Neuron (in vitro differentiated cells): ENCODE results near the gene CXCR4.

Experiments used
- H2AFZ ChIP-seq: one replicate; pipeline ENCODE4 v1.6.1; 2013; ENCODE audit warnings: low read depth, mild to moderate bottlenecking, inconsistent platforms, low read length, moderate library complexity
- H3K27me3 ChIP-seq: one replicate; pipeline ENCODE4 v1.6.1; 2013; ENCODE audit warnings: low read length; ENCODE audit not compliant: insufficient read depth
- H3K36me3 ChIP-seq: one replicate; pipeline ENCODE4 v1.6.1; 2013; ENCODE audit warnings: low read length; ENCODE audit not compliant: insufficient read depth
- H3K4me1 ChIP-seq: one replicate; pipeline ENCODE4 v1.6.1; 2013; ENCODE audit warnings: low read length; ENCODE audit not compliant: insufficient read depth
- H3K4me3 ChIP-seq: 2 replicates; pipeline ENCODE4 v1.5.1; 2013; ENCODE audit warnings: mild to moderate bottlenecking, low read length, moderate library complexity
- H3K9me3 ChIP-seq: one replicate; pipeline ENCODE4 v1.6.1; 2013; ENCODE audit warnings: low read length

The CXCR4 gene

GRCh38 chr2:136117909-136118818 is at the start of gene CXCR4:
Gene CXCR4 (minus strand): TSS chr2:136118149. CDS start chr2:136118060, 89 bp downstream.
- Histone ChIP-seq H3K27me3 (peaks cover 17% of the 10 kb centered on the region), H2AFZ (peak within 1 kb of the TSS; percentile 41), H3K4me1 (peaks cover 37% of the 10 kb centered on the region), H3K9me3 (no peaks in the 10 kb centered on the region), H3K4me3 (peak within 1 kb of the TSS; percentile 88), H3K36me3 (peaks cover 24% of the 10 kb centered on the region)

DNA sequence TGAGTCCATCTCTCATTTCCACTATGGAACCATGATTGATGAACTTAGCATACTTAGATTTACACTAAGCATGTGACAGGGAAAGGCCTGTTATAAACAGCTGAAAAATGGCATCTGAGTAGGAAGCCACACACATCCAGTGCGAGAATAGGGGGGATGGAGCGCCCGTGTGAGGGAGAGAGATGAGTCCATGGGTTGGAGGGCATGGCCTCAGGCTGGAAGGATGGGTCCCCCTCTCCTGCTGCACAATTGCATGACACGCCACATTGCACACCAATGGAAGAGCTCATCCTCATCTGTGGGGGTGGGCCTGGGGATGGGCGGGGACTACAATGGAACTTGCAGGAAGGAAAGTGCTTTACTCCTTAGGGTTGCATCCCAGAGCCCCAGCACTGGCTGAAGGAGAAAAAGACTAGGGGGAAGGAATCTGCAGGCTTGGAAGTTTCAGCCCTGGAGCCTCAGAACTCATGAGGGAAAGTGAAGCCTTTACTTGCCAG is 46.4 kb upstream of the CXCR4 start:
- H3K9me3 ChIP-seq, result no peaks in the 10 kb centered on the region
- H3K27me3 ChIP-seq, result no peaks in the 10 kb centered on the region
- no peaks in the 10 kb centered on the region for H3K36me3 ChIP-seq
- H2AFZ ChIP-seq, result no peak overlapping the region
- H3K4me3 ChIP-seq, result no peak overlapping the region
- H3K4me1 ChIP-seq, result peaks cover 15% of the 10 kb centered on the region

DNA sequence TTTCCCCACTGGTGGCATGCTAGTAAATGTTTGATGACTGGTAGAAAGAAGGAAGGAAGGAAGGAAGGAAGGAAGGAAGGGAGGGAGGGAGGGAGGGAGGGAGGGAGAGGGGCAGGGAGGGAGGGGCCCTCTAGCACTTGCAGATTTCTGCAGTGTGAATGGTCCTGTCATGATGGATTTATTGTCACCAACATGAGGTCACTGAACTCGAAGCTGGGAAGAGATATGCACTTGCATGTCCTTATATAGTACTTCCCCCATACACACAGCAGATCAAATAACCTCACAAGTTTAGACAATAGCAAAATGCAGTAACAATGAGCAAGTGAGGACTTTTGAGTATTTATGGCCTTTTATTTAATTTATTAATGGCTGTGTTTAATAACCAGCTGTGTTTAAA is 44.5 kb upstream of the CXCR4 start:
- H2AFZ ChIP-seq, result no peak overlapping the region
- no peaks in the 10 kb centered on the region for H3K36me3 ChIP-seq
- H3K9me3 ChIP-seq, result no peaks in the 10 kb centered on the region
- H3K4me1 ChIP-seq, result peaks cover 15% of the 10 kb centered on the region
- no peaks in the 10 kb centered on the region for H3K27me3 ChIP-seq
- H3K4me3 ChIP-seq, result no peak overlapping the region

DNA sequence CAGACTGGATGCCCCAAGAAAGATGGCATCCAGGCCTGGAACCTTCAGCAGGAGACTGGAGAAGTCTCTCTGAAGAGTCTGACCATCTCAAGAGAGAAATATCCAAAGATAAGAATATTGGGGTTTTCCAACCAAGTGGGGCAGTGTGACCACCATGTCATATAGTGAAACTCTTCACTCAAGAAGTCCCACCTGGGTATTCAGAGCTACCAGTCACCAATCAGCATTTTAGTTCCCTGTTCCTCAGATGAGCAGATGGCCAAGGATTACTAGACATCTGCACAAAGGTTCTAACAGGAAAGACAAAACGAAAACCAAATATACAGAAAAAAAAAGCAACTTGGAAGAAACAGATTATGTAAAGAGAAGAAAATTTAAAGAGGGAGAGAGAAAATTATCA is 38.5 kb upstream of the CXCR4 start:
- H3K4me1 ChIP-seq, result peaks cover 7% of the 10 kb centered on the region
- H3K27me3 ChIP-seq, result no peaks in the 10 kb centered on the region
- no peak overlapping the region for H2AFZ ChIP-seq
- no peaks in the 10 kb centered on the region for H3K36me3 ChIP-seq
- H3K9me3 ChIP-seq, result no peaks in the 10 kb centered on the region
- H3K4me3 ChIP-seq, result no peak overlapping the region

GRCh38 chr2:136154384-136154783 is 36.4 kb upstream of the CXCR4 start:
- H3K4me3 ChIP-seq, result no peak overlapping the region
- no peaks in the 10 kb centered on the region for H3K9me3 ChIP-seq
- no peaks in the 10 kb centered on the region for H3K27me3 ChIP-seq
- no peaks in the 10 kb centered on the region for H3K36me3 ChIP-seq
- H2AFZ ChIP-seq, result no peak overlapping the region
- H3K4me1 ChIP-seq, result no peaks in the 10 kb centered on the region

- no peaks in the 10 kb centered on the region for H3K9me3 ChIP-seq
- no peaks in the 10 kb centered on the region for H3K36me3 ChIP-seq
- no peaks in the 10 kb centered on the region for H3K4me1 ChIP-seq
- H3K27me3 ChIP-seq, result no peaks in the 10 kb centered on the region
- H3K4me3 ChIP-seq, result no peak overlapping the region
- no peak overlapping the region for H2AFZ ChIP-seq
Observed at GRCh38 chr2:136151021-136151971, 33.3 kb upstream of the CXCR4 start.

GRCh38 chr2:136149011-136149410 is 31.1 kb upstream of the CXCR4 start:
- Histone ChIP-seq H3K36me3 (no peaks in the 10 kb centered on the region), H2AFZ (no peak overlapping the region), H3K9me3 (no peaks in the 10 kb centered on the region), H3K27me3 (no peaks in the 10 kb centered on the region), H3K4me3 (no peak overlapping the region), H3K4me1 (no peaks in the 10 kb centered on the region)

GRCh38 chr2:136146564-136146963 is 28.6 kb upstream of the CXCR4 start:
- no peak overlapping the region for H3K4me3 ChIP-seq
- no peaks in the 10 kb centered on the region for H3K27me3 ChIP-seq
- H3K9me3 ChIP-seq, result no peaks in the 10 kb centered on the region
- no peak overlapping the region for H2AFZ ChIP-seq
- no peaks in the 10 kb centered on the region for H3K4me1 ChIP-seq
- no peaks in the 10 kb centered on the region for H3K36me3 ChIP-seq

- Histone ChIP-seq H3K27me3 (no peaks in the 10 kb centered on the region), H2AFZ (no peak overlapping the region), H3K4me3 (no peak overlapping the region), H3K9me3 (no peaks in the 10 kb centered on the region), H3K36me3 (no peaks in the 10 kb centered on the region), H3K4me1 (no peaks in the 10 kb centered on the region)
Observed at GRCh38 chr2:136143603-136144451, 25.9 kb upstream of the CXCR4 start.

- Histone ChIP-seq H3K9me3 (no peaks in the 10 kb centered on the region), H3K36me3 (no peaks in the 10 kb centered on the region), H3K4me1 (no peaks in the 10 kb centered on the region), H2AFZ (no peak overlapping the region), H3K4me3 (no peak overlapping the region), H3K27me3 (no peaks in the 10 kb centered on the region)
Observed at GRCh38 chr2:136141510-136142149, 23.7 kb upstream of the CXCR4 start.

DNA sequence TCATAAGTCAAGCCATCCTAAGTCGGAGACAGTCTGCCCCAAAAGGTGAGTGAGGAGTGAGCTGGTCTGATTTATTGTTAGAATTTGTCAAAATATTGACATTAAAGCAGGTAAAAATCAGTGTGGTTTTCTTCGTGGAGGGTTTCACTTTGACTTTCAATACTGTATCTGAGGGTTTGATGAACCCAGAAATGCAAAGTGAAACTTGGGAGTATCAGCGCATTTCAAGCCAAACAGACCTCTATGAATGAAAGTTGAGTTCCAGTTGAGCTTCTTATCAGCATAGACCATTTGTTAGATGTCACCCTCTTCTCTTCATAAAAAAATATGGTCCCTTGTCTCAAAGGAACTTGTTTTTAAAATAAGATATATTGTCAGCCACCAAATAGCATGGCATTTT is 21.7 kb upstream of the CXCR4 start:
- H2AFZ ChIP-seq, result no peak overlapping the region
- H3K36me3 ChIP-seq, result no peaks in the 10 kb centered on the region
- H3K4me3 ChIP-seq, result no peak overlapping the region
- H3K4me1 ChIP-seq, result no peaks in the 10 kb centered on the region
- no peaks in the 10 kb centered on the region for H3K9me3 ChIP-seq
- no peaks in the 10 kb centered on the region for H3K27me3 ChIP-seq

GRCh38 chr2:136137982-136138381 is 20.0 kb upstream of the CXCR4 start:
- Histone ChIP-seq H3K36me3 (no peaks in the 10 kb centered on the region), H3K4me3 (no peak overlapping the region), H2AFZ (no peak overlapping the region), H3K9me3 (no peaks in the 10 kb centered on the region), H3K4me1 (peaks cover 4% of the 10 kb centered on the region), H3K27me3 (no peaks in the 10 kb centered on the region)
